PC-3 (cell line): ENCODE measurements around the gene DIAPH2.

Source experiments
- CTCF ChIP-seq: fragments of 300-600 bp; sonication (generic); conservative IDR thresholded peaks from 2 replicates; pipeline ENCODE4 v1.5.1; 2017; ENCODE audit warnings: antibody characterized with exemption, low read depth, mild to moderate bottlenecking, low read length
- EZH2 ChIP-seq: fragments of 300-600 bp; sonication (generic); IDR thresholded peaks from one replicate; pipeline ENCODE4 v1.6.1; 2017; ENCODE audit warnings: antibody characterized with exemption, mild to moderate bottlenecking, low read length; ENCODE audit not compliant: unreplicated experiment

GRCh38 chrX:97089116-97089515 is 404.5 kb downstream of the DIAPH2 start:
- TF ChIP-seq CTCF (no peak), EZH2 (no peak)
